ENCODE measurements around the gene MELK. TPM values are rescaled to one million over a fixed set of nuclear protein-coding genes. Genes with fewer than 3 reads are reported as not detected.
"Not testable (repeated sequence)": the region's sequence is repeated elsewhere in the genome, so short reads cannot be mapped to it uniquely, and the experiment has no call there.

MELK gene
- total RNA-seq, 2 experiments from 2014 or later = 47.2 to 48.1 TPM

DNA sequence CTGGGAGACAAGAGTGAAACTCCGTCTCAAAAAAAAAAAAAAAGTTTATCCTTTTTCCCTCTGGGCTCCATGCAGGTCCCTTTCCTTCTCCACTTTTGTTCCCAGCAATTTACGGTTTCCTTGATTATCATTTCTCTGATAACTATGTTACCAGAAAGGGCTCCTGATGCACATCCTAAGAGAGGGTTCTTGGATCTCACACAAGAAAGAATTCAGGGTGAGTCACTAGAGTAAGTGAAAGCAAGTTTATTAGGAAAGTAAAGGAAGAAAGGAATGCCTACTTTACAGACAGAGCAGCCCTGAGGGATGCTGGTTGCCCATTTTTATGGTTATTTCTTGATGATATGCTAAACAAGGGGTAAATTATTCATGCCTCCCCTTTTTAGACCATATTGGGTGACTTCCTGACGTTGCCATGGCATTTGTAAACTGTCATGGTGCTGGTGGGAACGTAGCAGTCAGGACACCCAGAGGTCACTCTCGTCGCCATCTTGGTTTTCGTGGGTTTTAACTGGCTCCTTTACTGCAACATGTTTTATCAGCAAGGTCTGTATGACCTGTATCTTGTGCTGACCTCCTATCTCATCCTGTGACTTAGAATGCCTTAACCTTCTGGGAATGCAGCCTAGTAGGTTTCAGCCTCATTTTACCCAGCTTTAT, 13.5 kb upstream of the MELK start:
- Mint-ChIP-seq H3K27ac (no peak overlapping the region), H3K9me3 (no peaks in the 10 kb centered on the region), H3K36me3 (no peaks in the 10 kb centered on the region), H3K4me3 (no peak overlapping the region), H3K27me3 (peaks cover 3% of the 10 kb centered on the region), H3K4me1 (peaks cover 2% of the 10 kb centered on the region)
- no peak for ATAC-seq (ENCODE audit: low read depth)
- no peak for DNase-seq
- POLR2A ChIA-PET = no interaction called here

DNA sequence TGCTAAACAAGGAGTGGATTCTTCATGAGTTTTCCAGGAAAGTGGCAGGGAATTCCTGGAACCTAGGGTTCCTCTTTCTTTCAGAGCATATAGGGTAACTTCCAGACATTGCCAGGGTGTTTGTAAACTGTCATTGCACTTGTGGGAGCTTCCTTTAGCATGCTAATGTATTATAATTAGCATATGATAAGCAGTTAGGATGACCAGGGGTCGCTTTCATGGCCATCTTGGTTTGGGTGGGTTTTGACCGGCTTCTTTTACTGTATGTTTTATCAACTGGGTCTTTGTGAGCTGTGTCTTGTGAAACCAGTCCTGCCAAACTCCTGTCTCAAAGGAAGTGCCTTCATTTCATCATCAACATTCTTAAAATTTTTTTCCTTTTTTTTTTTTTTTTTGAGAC, 11.9 kb upstream of the MELK start:
- H3K27me3 Mint-ChIP-seq = peaks cover 3% of the 10 kb centered on the region
- DNase-seq (no peak), ATAC-seq (ENCODE audit: low read depth) (no peak)
- no peaks in the 10 kb centered on the region for H3K9me3 Mint-ChIP-seq
- peaks cover under 1% of the 10 kb centered on the region for H3K4me1 Mint-ChIP-seq
- no peak overlapping the region for H3K27ac Mint-ChIP-seq
- no peaks in the 10 kb centered on the region for H3K36me3 Mint-ChIP-seq
- H3K4me3 Mint-ChIP-seq = no peak overlapping the region
- POLR2A ChIA-PET = no interaction called here

DNA sequence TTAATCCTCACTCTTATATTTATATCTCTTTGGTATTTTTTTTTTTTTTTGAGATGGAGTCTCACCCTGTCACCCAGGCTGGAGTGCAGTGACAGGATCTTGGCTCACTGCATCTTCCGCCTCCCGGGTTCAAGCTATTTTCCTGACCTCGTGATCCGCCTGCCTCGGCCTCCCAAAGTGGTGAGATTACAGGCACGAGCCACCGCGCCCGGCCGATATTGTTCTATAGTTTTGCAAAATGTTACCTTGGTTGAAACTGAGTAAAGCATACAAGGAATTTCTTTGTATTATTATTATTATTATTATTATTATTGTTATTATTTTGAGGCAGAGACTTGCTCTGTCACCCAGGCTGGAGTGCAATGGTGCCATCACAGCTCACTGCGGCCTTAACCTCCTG, 9.9 kb upstream of the MELK start:
- POLR2A ChIA-PET; DNase-seq; H3K4me3 Mint-ChIP-seq; H3K9me3 Mint-ChIP-seq; H3K4me1 Mint-ChIP-seq; H3K27me3 Mint-ChIP-seq; ATAC-seq (ENCODE audit: low read depth); H3K27ac Mint-ChIP-seq; H3K36me3 Mint-ChIP-seq: not testable (repeated sequence)

DNA sequence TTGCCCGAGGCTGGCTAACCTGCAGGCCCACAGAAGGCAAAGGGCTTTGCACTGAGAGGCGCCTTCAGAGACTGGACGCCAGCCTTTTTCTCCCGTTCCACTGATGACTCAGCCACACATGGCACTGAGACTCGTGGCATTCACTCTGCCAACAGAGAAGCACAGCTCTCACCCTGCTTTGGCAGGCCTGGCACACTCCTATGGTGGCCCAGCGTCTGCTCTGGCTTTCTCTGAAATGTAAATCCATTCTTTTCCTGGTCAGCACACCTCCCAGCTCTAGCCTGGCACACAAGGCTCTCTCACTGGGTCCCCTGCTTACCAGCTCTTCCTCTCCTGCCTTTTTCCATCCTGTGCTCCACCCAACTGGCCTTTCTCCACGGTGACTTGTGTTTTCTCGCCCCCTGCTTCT, 5.9 kb upstream of the MELK start:
- no peaks in the 10 kb centered on the region for H3K36me3 Mint-ChIP-seq
- DNase-seq (no peak), ATAC-seq (ENCODE audit: low read depth) (no peak)
- H3K9me3 Mint-ChIP-seq = no peaks in the 10 kb centered on the region
- no peak overlapping the region for H3K4me3 Mint-ChIP-seq
- peaks cover 5% of the 10 kb centered on the region for H3K4me1 Mint-ChIP-seq
- POLR2A ChIA-PET = no interaction called here
- peaks cover 9% of the 10 kb centered on the region for H3K27me3 Mint-ChIP-seq
- H3K27ac Mint-ChIP-seq = peak overlapping the region; percentile 1

DNA sequence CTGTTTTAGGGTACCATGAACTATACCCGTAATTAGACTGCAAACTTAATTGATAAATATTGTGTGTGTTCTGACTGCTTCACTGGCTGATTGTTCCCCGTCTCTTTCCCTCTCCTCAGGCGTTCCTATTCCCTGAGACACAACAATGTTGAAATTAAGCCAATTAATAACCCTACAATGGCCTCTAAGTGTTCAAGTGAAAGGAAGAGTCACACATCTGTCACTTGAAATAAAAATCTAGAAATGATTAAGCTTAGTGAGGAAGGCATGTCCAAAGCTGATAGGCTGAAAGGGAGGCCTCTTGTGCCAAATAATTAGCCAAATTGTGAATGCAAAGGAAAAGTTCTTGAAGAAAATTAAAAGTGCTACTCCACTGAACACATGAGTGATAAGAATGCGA, 4.0 kb upstream of the MELK start:
- ATAC-seq (ENCODE audit: low read depth); H3K4me3 Mint-ChIP-seq; H3K27me3 Mint-ChIP-seq; DNase-seq; H3K27ac Mint-ChIP-seq; H3K36me3 Mint-ChIP-seq; H3K4me1 Mint-ChIP-seq; POLR2A ChIA-PET; H3K9me3 Mint-ChIP-seq: not testable (repeated sequence)

DNA sequence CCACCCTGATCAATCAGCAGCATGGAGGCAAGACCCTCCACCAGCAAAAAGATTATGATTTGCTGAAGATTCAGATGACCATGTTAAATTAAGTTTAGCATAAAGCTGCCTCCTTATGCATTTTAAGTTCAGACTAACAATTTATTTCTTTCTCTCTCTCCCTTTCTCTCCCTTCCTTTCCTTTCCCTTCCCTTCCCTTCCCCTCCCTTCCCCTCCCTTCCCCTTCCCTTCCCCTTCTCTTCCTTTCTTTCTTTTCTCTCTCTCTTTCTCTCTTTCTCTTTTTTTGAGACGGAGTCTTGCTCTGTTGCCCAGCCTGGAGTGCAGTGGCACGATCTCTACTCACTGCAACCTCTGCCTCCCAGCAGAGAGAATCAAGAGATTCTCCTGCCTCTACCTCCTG, 1.4 kb upstream of the MELK start:
- POLR2A ChIA-PET = no interaction called here
- ATAC-seq (ENCODE audit: low read depth) (no peak), DNase-seq (no peak)
- H3K27ac Mint-ChIP-seq = no peak overlapping the region
- peaks cover 6% of the 10 kb centered on the region for H3K27me3 Mint-ChIP-seq
- H3K36me3 Mint-ChIP-seq = peaks cover 16% of the 10 kb centered on the region
- H3K9me3 Mint-ChIP-seq = no peaks in the 10 kb centered on the region
- H3K4me1 Mint-ChIP-seq = peaks cover 30% of the 10 kb centered on the region
- no peak overlapping the region for H3K4me3 Mint-ChIP-seq

DNA sequence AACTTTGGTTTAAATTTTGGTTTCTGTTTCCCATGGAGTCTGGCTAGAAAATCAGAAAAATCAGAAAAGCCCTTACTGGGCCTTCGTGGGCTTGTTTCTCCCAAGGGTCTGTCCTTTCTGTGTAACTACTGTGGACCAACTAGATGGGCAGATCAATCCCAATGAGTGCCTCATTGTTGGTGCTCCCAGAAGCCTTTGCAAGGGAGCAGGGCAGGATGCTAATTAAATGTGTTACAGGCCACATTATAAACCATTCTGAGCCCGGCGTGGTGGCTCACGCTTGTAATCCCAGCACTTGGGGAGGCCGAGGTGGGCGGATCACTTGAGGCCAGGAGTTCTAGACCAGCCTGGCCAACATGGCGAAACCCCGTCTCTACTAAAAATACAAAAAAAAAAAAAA, 1.4 kb downstream of the MELK start:
- H3K4me3 Mint-ChIP-seq = peak overlapping the region; percentile 98
- H3K4me1 Mint-ChIP-seq = peaks cover 46% of the 10 kb centered on the region
- H3K27me3 Mint-ChIP-seq; ATAC-seq (ENCODE audit: low read depth); H3K9me3 Mint-ChIP-seq; POLR2A ChIA-PET; DNase-seq: not testable (repeated sequence)
- H3K27ac Mint-ChIP-seq = peak overlapping the region; percentile 79
- peaks cover 23% of the 10 kb centered on the region for H3K36me3 Mint-ChIP-seq

DNA sequence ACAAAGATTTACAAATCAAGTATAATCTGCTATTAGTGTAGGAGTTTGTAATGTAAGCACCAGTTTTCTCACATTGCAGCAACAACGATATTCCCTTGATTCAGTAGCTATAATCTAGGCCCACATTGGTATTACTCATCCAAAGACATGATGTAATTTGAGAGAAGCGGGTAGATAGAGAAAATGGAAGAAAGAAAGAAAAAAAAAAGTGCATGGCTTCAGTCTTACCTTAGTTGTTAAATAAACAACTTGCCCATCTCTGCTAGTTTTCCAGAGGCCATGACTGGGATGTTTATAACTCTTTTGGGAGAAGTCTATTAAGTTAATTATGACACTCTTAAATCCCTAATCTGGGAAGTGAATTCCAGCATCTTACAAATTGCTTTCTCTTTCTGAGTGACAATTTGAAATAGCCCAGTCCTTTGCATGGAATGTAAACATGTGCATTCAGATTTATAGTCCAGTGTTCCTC, 2.8 kb downstream of the MELK start:
- H3K4me1 Mint-ChIP-seq = peaks cover 46% of the 10 kb centered on the region
- H3K27me3 Mint-ChIP-seq = peaks cover 3% of the 10 kb centered on the region
- H3K36me3 Mint-ChIP-seq = peaks cover 27% of the 10 kb centered on the region
- H3K9me3 Mint-ChIP-seq = no peaks in the 10 kb centered on the region
- POLR2A ChIA-PET = no interaction called here
- ATAC-seq (ENCODE audit: low read depth) = no peak
- no peak for DNase-seq
- peak overlapping the region; percentile 20 for H3K27ac Mint-ChIP-seq
- H3K4me3 Mint-ChIP-seq = peak overlapping the region; percentile 59

DNA sequence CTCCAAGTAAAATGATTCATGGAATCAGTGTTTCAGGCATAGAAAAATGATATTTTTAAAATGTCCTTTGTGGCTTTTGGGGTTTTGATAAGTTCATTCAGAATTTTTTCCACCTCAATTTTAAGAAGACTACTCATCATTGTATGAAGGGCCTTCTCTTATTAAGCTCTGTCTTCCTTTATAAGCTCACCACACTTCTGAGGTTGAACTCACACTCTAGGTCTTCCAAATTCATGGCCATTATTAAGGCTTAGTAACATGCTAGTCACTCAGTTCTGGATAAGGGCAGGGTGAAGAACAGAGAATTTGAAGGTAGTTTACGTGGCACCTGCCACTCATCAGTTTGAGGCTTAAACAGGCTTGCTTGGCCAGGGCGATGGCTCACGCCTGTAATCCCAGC, 4.2 kb downstream of the MELK start:
- no peaks in the 10 kb centered on the region for H3K9me3 Mint-ChIP-seq
- DNase-seq (no peak), ATAC-seq (ENCODE audit: low read depth) (no peak)
- no peaks in the 10 kb centered on the region for H3K27me3 Mint-ChIP-seq
- peaks cover 30% of the 10 kb centered on the region for H3K36me3 Mint-ChIP-seq
- peaks cover 41% of the 10 kb centered on the region for H3K4me1 Mint-ChIP-seq
- no peak overlapping the region for H3K27ac Mint-ChIP-seq
- POLR2A ChIA-PET = interaction anchor here (1.2 kb wide), 1 partner anchor 89 kb away, joined by 3 read pairs; no protein-coding TSS in a partner anchor
- H3K4me3 Mint-ChIP-seq = no peak overlapping the region

DNA sequence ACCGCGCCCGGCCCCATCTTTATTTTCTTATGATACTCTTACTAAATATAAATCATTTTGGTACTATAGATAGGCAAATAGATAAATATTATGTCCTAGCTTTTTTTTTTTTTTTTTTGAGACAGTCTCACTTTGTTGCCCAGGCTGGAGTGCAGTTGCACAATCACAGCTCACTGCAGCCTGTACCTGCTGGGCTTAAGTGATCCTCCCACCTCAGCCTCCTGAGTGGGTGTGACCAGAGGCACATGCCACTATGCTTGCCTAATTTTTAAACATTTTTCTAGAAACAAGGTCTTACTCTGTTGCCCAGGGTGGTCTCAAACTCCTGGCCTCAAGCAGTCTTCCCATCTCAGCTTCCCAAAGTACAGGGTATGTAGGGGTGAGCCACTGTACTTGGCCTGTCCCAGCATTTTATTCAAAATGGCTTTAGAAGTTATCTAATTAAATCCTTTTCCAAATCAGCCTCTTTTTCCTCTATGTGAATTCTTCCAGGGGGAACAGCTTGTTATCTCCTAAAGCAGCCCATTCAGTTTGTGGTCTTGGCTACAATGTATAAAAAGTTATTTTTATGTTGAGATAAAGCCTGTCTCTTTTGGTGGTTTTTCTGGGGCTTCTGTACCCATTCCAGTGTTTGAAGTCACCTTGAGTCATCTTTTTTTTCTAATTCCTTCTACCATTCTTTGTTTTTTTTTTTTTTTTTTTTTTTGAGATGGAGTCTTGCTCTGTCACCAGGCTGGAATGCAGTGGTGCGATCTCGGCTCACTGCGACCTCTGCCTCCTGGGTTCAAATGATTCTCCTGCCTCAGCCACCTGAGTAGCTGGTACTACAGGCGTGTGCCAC, 12.1 kb downstream of the MELK start:
- Mint-ChIP-seq H3K36me3 (peaks cover 28% of the 10 kb centered on the region), H3K4me3 (no peak overlapping the region), H3K27me3 (no peaks in the 10 kb centered on the region), H3K4me1 (peaks cover 5% of the 10 kb centered on the region), H3K9me3 (no peaks in the 10 kb centered on the region), H3K27ac (no peak overlapping the region)
- ATAC-seq (ENCODE audit: low read depth) = no peak
- DNase-seq = no peak
- POLR2A ChIA-PET = interaction anchor here (0.6 to 0.7 kb wide), 2 partner anchors 20 to 27 kb away, joined by 3 read pairs; no protein-coding TSS in a partner anchor

DNA sequence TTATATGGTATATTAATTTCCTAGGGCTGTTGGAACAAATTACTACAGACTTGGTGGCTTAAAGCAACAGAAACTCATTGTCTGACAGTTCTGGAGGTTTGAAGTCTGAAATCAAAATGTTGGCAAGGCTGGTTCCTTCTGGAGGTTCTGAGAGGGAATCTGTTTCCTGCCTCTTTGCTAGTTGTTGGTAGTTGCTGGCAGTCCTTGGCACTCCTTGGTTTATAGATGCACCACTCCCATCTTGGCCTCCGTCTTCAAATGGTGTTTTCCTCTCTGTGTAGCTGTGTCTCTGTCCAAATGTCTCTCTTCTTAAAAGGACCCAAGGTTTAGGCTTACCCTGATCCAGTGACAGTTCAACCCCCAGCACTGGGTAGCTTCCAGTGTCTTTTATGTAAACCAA, 17.5 kb downstream of the MELK start:
- H3K36me3 Mint-ChIP-seq = peaks cover 26% of the 10 kb centered on the region
- H3K4me3 Mint-ChIP-seq = no peak overlapping the region
- no peak overlapping the region for H3K27ac Mint-ChIP-seq
- no peaks in the 10 kb centered on the region for H3K9me3 Mint-ChIP-seq
- no peaks in the 10 kb centered on the region for H3K27me3 Mint-ChIP-seq
- POLR2A ChIA-PET = no interaction called here
- no peak for ATAC-seq (ENCODE audit: low read depth)
- no peak for DNase-seq
- H3K4me1 Mint-ChIP-seq = peaks cover 4% of the 10 kb centered on the region

DNA sequence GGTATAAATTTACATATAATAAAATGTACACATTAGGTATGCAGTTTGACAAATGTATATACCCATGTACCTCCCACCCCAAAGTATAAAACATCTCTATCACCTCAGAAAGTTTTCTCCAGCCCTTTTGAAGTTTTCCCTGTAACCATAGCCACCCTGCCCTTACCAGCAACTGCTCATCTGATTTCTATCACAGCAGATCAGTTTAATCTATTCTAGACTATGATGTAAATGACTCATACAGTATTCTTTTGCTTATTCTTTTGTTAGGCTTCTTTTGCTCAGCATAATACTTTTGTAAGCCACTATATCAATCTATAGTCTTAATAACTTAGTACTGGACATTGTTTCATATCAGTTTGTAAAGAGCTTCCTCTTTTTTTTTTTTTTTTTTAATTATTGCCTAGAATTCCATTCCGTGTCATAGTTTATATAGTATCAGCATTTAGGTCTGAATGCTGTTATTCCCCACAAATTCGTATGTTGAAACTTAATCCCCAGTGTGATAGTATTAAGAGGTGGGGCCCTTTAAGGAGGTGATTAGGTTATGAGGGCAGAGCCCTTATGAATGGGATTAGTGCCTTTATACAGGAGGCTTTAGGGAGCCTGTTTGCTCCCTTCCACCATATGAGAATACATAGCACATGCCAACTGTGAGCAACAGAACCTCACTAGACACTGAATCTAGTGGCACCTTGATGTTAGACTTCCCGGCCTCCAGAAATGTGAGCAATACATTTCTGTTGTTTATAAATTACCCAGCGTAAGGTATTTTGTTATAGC, 20.3 kb downstream of the MELK start:
- ATAC-seq (ENCODE audit: low read depth) (no peak), DNase-seq (no peak)
- Mint-ChIP-seq H3K9me3 (no peaks in the 10 kb centered on the region), H3K4me1 (peaks cover 4% of the 10 kb centered on the region), H3K4me3 (no peak overlapping the region), H3K36me3 (peaks cover 28% of the 10 kb centered on the region), H3K27me3 (no peaks in the 10 kb centered on the region), H3K27ac (no peak overlapping the region)
- POLR2A ChIA-PET = interaction anchor here (0.6 kb wide), 1 partner anchor 1108 kb away, joined by 4 read pairs; no protein-coding TSS in a partner anchor

DNA sequence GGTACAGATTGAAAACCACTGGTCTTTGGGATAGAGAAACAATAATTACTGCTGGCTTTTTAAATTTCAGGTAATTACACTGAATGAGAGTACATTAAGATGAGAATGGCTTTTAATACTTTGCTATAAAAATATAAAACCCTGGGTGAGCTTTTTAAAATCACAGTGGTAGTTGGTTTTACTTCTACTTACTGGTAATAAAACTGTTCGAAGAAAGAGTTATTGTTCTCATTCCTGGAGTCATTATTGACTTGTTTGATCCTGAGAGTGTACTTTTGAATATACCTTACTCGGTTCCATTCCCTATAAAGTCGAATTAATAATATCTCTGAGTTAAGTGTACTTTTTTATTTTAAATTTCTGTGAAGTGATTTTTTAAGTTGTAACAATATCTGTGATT, 21.5 kb downstream of the MELK start:
- DNase-seq (no peak), ATAC-seq (ENCODE audit: low read depth) (no peak)
- Mint-ChIP-seq H3K27me3 (no peaks in the 10 kb centered on the region), H3K4me1 (peaks cover 2% of the 10 kb centered on the region), H3K4me3 (no peak overlapping the region), H3K9me3 (no peaks in the 10 kb centered on the region), H3K27ac (no peak overlapping the region), H3K36me3 (peaks cover 27% of the 10 kb centered on the region)
- POLR2A ChIA-PET = interaction anchor here (0.7 kb wide), 1 partner anchor 80 kb away, joined by 4 read pairs; no protein-coding TSS in a partner anchor
